Middle frontal gyrus (tissue), 1 donor: ENCODE data around the gene ATP2A3.

Experiments used
- DNase-seq: peaks from one replicate; pipeline ENCODE4 v3.0.0-alpha.2; 2015; ENCODE audit warnings: low spot score; ENCODE audit errors: extremely low spot score

Gene ATP2A3

DNA sequence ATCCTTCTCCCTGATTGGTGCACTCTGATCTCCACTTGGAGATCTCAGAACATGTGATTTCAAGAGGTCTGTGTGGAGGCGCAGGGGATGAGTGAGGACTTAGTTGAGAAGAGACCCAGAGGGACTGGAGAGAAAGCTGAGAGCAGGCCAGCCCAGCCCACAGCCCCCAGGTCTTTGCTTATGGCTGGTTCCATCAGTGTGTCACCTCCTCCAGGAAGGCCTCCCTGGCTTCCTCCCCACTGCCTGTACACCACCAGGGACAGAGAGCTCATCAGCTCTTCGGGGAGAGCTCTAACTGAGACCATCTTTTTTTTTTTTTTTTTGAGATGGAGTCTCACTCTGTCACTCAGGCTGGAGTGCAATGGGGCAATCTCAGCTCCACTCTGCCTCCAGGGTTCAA, 51.4 kb downstream of the ATP2A3 start:
- no peak for DNase-seq

DNA sequence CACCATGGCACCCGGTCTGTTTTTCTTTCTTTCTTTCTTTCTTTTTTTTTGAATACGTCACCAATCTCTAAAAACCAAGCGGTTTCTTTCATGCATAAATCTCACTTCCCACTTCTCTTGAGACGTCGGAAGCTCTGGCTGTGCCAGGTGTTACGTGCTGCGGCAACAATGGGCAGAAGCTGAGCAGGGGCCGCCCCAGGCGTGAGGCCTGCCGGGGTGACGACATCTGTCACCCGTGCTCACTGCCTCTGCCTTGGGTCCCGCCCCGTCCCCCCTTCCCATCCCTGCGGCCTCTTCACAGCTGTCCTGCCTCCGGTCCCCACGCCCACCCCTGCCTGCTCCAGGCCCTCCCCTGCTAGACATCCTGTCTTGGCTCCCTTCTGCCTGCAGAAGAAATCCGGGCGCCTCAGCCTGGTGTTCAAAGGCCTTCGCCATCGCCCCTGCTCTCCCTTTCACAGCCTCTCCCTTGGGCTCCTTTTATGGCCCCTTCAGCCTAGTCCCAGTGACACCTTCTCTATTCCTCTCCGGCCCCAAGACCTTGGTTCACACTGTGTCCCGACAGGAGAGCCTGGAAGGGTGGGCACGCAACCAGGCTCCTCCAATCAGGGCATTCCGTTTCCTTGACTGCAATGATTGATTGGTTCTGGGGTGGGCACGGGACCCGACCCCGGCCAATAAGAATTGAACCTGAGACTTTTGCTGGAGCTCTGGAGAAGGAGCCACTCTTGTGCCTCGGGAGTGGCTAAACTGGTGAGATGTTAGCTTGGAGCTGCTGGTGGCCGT, 52.8 kb downstream of the ATP2A3 start:
- no peak for DNase-seq

DNA sequence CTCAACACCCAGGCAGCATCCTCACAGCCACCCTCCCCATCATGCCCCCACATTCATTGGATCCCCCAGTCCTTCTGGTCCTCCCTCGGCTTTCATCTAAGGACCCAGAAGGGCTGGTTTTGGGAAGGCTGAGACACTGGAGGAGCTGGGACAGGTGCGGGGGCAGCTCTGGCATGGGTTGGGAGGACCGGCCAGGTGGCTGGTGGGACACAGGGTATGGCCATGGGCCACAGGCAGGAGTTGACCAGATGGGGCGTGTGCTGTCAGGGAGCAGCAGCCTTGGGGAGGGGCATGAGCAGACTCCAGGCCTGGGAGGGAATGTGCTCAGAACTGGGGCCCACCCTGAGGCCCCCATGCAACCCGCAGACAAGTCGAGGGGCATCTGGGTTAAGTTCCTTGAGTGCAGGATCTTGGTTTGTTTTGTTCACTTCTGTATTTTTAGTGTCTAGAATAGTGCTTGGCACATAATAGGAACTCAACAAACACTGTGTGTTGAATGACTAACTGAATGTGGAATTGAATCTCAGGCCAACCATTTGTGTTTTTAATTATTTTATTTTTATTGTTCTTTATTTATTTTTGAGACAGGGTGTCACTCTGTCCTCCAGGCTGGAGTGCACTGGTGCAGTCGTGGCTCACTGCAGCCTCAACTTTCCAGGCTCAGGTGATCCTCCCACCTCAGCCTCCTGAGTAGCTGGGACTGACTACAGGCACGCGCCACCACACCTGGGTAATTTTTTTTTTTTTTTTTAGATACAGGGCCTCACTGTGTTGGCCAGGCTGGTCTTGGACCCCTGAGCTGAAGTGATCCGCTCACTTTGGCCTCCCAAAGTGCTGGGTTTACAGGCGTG, 53.6 kb downstream of the ATP2A3 start:
- no peak for DNase-seq

DNA sequence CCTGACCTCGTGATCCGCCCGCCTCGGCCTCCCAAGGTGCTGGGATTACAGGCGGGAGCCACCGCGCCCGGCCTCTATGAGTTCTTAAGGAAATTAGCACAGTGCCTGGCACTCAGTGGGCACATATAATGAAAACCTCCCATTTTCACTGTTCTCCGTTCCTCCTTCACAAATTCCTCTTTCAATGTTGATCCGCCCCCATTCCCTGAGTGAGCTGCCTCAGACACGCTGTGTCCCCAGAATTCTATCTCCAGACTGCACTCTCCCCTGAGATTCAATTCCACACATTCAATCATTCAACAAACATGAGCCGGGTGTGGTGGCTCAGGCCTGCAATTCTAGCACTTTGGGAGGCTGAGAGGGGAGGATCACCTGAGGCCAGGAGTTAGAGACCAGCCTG, 55.0 kb downstream of the ATP2A3 start:
- no peak for DNase-seq

DNA sequence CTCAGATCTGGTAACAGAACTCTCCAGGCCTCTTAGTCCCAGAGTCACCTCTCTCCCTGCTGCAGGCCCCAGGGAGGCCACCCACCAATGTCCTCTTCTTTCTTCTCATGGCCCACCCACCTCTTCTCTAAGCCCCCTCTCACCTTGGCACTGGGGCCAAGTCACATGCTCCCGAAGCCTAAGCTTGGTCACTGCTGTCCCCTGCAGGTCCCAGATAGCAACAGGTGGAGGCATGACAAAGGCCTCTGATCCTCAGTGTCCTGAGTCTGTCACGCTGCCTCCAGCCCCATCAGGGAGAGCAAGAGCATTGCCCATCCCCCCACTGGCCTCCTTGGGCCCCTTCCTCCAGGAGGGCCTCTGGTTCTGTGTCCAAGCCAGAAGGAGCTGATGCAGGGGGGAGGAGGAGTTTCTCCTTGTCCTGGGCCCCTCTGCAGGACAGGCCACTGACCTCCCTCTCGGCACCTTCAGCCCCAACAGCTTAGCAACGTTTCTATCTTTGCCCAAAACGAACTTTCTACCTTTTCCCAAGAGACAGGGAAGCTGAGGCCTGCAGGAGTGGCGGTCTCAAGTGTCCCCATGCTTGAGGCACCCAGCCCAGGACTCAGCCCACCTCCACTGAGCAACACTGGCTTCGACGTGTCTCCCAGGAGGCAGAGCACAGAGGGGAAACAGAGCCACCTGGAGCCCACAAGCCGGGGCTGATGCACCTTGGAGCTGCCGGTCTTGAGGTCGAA, 56.6 kb downstream of the ATP2A3 start:
- DNase-seq = no peak

DNA sequence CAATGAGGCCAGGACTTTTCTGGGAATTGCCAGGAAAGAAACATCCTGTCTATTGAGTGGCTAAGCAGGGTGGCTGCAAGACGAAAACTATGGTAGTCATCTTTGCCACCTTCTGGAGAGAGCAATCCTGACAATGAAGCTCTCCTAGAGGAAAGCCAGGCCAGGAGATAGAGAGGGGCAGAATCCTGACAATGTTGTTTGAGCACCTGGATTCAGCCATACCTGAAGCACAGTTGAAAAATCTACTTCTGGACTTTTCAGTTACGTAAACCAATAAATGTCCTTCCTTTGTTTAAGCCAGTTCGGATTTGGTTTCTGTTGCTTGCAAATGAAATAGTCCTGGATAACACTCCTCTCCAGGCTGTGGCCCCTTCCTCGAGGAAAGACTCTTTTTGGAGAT, 57.4 kb downstream of the ATP2A3 start:
- DNase-seq = no peak

DNA sequence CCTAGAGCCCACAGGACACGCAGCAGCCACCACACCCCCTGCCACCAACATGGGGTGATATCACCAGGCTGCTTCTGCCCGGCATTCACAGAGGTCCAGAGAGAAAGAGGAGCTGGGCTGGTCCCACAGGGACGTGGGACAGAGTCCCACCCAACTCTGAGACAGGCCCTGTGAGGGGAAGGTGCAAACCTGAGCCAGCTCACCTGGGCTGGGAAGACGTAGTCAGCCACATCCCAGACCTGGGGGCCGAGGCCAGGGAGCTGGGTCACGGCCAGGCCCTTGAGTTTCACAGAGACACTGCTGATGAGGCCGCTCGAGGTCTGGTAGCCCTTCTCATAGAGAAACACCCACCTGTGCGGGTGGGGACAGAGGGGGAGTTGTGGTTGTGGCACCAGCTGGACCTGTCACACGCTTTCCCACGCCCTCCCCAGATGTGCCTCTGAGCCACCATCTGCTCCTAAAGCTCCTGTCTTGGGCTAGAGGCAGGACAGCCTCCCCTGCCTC, 59.2 kb downstream of the ATP2A3 start:
- no peak for DNase-seq

DNA sequence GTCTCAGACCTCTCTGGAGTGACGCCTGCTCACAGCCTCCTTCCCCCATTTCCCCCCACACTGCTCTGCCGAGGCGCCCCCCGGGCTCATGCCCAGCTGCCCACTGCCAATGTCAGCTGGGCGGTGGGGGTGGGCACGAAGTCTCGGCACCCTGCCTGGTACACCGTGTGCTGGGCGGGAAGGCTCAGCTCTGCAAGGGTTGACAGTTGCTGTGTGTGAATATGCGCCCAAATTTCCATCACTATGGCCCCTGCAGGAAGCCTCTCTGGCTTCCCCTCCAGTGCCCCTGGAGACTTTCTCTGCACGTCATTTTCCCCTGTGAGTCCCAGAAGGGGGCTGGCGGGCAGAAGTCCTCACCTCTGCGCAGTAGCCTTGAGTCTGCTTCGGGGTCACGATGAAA, 59.7 kb downstream of the ATP2A3 start:
- DNase-seq = no peak

DNA sequence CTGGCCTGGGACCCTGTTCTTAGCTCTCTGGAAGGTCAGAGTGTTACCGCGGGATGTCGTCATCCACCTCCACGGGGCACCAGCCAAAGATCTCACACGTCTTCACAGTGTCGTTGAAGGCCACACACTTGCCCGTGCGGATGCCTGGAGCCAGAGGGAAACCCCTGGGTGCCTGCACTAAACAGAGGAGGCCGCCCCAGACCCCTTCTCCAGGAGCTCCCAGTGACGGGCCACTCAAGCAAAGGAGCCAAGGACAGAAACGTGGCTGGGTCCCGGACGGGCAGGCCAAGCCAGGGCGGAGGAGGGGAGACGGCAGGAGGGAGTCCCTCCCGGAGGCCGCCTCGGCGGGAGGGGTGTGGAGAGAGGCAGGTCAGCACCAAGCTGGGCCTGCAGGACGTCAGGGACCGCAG, 60.4 kb downstream of the ATP2A3 start:
- no peak for DNase-seq

GRCh38 chr17:3903051-3903825, 61.0 kb downstream of the ATP2A3 start:
- DNase-seq = no peak

- DNase-seq = no peak
Measured at GRCh38 chr17:3900646-3901045, 63.6 kb downstream of the ATP2A3 start.

DNA sequence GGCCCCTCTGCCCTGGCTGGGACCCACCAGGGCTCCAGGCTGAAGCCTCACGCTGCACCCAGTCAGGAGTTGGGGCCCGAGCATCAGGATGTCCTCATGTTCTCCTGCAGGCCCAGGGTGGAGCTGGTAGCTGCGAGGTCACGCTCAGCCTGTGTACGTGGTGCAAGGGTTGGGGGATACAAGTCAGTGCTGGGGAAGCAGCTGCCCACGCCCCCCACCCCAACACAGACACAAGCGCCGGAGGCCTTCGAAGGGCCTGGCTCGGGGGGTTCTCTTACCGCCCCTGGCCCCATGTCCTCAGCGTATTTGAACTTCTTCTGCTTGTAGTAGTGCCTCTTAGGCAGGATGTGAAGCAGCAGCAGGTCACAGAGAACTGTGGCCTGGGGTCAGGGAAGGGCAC, 66.5 kb downstream of the ATP2A3 start:
- DNase-seq = no peak

- no peak for DNase-seq
Measured at GRCh38 chr17:3896968-3897235, 67.3 kb downstream of the ATP2A3 start.

DNA sequence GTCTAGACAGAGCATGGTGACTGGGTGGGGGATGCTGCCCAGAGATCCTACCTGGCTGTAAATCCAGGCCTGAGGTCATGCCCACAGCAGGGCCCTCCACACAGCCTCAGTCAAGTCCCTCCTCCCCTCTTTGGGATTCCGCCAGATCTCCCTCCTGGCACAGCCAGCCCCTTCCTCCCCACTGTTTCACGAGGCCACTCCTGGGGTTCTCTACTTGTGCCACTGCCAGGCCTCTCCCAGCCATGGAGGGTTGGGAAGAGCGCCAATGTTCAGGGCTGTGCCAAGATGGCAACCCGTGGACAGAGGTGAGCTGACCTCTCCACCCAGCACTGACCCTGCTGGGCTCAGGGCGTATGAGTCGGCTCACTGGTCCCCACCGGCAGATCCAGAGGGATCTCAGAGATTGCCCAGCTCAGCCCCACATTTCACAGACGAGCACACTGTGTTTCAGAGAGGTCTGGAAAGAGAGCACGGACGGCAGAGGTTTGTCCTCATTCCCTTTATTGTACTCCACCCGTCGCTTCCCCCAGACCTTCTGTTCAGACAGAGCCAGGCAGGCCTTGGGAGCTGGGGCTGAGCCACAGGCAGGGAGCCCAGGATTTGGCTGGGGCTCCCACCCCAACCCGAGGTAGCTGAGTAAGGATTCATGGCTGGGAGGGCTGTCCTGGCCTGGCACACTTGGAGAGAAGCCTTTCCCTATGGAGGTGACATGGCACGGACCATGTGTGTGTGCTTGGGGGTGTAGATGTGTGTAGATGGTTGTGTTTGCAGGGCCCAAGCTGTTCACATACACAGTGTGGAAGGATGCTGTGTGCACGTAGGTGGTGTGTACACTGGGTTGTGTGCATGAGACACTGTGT, 67.9 kb downstream of the ATP2A3 start:
- DNase-seq = no peak

DNA sequence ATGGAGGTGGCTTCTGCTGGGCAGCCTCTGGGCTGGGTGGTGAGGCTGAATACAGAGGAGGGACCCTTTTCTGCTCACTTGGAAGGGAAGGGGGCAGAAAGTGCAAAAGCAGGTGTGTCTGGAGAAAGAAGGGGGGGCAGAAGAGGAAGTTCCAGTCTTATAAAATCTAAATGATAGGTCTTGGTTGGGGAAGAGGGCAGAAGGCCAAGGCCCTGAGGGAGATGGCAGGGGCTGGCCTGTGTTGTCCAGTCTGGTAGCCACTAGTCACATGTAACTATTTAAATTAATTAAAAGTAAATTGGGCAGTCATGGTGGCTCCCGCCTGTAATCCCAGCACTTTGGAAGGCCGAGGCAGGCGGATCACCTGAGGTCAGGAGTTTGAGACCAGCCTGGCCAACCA, 68.9 kb downstream of the ATP2A3 start:
- DNase-seq = no peak

GRCh38 chr17:3894911-3895343, 69.3 kb downstream of the ATP2A3 start:
- no peak for DNase-seq

GRCh38 chr17:3894188-3894587, 70.0 kb downstream of the ATP2A3 start:
- DNase-seq = no peak

GRCh38 chr17:3893720-3894116, 70.5 kb downstream of the ATP2A3 start:
- DNase-seq = no peak

GRCh38 chr17:3893003-3893719, 71.1 kb downstream of the ATP2A3 start, which contains the start of gene CAMKK1:
CAMKK1 (minus strand) TSS chr17:3893053; CDS start chr17:3885687, 7,366 bp downstream.
- DNase-seq = peak; percentile 76
